SIG-M5 treated with dmso at 0.1 percent for 504 hours (cell line): ENCODE data around the gene CD300LF.

Experiments used
- DNase-seq: peaks from one replicate; lab custom pipeline; 2025; ENCODE audit not compliant: unreplicated experiment; lab: John Stamatoyannopoulos, UW

Gene CD300LF

GRCh38 chr17:74746376-74746775 is 33.7 kb upstream of the CD300LF start:
- DNase-seq = no peak

DNA sequence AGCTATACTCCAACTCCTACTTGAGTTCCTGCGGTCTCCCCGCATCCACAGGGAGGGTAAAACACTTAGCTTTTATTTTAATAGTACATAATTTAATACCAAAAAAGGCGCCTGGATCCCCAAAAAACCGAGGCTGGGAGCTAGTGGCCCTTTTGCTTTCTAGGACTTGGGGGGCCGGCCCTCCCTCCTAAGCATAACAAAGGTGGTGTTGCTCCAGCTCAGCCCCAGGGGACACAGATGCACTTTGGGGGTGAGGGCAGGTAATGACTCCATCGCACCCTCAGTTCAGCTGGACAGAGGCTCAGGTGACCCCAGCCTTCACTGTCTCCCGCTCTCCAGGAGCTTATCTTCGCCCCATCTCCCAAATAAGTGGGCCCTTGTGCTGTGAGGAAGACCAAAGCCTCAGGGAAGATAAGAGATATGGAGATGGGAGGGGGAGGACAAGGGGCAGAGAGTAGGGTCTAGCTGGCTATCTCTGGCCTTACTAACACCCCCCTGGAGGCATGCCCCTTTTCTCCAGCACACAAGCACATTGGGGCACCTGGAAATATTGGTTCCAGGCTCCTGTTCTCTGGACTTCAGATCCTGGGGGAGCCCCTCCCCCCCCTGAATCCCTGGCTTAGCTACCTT is 32.9 kb upstream of the CD300LF start:
- DNase-seq = no peak

- DNase-seq = peak; percentile 28
These were observed 32.2 kb upstream of the CD300LF start for GRCh38 chr17:74744714-74745547.

- no peak for DNase-seq
These were observed 31.6 kb upstream of the CD300LF start for GRCh38 chr17:74744349-74744713.

DNA sequence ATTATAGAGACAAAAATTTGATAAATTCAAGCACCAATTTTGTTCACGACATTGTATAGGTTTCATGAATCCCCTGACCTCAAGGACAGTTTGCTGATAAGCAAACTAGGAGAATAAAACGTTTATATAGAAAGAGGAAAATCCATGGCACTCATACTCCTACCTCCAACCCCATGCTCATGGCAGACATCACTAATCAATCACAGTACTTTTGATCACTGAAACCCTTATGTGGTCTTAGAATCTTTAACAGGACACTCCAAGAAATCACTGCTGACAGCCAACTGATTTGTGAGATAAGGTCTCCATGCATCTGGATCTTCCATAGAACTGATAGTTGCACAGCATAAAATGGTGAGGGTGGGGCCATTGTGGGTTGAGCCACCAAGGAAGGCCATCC is 31.0 kb upstream of the CD300LF start:
- DNase-seq = no peak

GRCh38 chr17:74742978-74743545 is 30.3 kb upstream of the CD300LF start:
- no peak for DNase-seq

DNA sequence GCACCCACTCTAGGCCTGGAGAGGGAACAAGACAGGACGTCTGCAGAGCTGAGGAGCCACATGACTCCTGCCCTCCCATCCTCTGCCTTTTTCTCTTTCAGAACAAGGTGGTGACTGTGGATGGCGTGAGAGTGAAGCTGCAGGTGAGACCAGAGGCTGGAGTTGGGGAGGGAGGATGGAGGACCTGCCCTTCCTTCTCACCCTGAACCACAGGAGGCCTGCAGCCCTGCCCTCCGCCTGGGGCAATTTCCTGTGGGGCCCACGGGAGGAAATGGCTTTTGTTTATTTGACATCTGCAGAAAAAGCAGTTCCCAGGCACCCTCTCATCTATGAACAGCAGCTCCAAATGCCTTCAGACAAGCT is 29.4 kb upstream of the CD300LF start:
- peak; percentile 86 for DNase-seq

- DNase-seq = no peak
These were observed 28.1 kb upstream of the CD300LF start for GRCh38 chr17:74740641-74741387.

DNA sequence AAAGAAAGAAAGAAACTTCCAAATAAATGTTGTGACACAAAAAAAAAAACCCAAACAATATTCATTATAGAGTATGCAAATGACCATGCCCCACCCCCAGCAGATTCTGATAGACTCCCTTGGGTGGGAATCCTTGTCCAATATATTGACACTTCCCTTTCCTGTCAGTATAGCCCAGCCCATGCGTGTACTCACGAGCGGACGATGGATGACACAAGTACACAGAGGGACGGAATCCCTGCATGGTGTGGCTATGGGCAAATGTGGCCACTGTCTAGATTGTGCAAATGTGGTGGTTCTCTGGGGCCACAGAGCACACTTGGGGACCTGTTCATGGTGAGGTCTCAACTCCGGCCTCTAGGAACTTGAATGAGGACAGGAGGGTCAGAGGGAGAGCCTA is 27.4 kb upstream of the CD300LF start:
- DNase-seq = no peak

DNA sequence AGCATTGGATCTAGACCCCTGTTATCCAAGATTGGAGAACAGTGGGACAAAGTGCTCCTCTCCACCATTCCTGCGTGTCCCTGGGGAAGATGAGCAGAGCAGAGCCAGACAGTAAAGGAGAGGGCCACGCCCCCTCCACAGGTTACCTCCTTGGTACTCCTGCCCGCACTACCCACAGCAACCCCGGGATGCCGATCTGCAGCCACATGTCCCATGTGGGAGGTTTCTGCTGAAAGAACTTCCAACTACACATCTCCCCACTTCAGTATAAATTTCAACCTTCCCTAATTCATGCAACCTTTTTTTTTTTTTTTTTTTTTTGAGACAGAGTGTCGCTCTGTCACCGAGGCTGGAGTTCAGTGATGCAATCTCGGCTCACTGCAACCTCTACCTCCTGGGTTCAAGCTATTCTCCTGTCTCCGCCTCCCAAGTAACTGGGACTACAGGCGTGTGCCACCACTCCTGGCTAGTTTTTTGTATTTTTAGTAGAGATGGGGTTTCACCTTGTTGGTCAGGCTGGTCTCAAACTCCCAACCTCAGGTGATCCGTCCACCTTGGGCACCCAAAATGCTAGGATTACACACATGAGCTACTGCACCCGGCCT is 26.6 kb upstream of the CD300LF start:
- peak; percentile 41 for DNase-seq

DNA sequence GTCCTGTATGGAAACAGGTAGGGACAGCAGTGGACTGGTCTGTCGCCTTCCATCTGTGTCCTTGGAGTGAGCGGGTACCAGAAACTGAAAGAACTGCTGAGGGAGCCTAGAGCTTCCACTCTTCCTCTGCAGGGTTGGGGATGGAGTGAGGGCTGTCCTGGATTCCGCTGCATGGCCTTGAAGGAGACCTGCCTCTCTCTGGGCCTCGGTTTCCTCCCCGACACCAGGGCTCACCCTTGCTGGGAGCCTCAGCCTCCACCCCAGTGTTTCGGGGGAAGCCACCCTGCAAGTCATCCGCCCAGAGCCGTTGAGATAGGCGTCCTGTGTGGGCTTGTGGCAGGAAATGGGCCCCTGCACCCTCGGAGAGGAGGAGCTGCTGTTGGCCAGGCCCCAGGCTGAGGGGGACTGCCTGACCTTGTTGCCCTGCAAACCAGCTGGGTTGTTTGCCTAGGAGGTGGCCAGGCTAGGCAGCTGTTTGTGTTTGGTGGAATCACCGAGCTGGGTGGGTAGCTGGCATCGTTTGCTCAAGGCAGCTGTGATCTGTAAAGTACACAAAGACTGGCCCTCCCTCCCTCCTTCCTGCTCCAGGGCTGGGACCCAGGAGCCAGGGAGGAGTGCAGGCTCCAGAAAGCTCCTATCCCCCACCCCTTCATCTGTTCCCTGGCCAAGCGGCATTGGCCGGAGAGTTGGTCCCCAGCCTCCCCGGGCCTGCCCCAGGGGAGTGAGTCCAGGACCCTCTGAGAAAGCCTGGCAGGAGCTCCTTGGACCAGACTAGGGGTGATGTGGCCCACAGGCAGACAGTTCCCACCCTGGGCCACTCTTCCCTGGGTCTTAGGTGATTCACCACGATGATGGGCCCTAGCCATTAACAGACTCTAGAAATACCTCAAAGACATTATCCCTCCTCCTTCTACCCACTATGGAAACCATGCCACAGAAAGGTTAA is 25.6 kb upstream of the CD300LF start:
- peak; percentile 81 for DNase-seq

- peak; percentile 64 for DNase-seq
These were observed 24.8 kb upstream of the CD300LF start for GRCh38 chr17:74737299-74738050.

- peak; percentile 93 for DNase-seq
These were observed 24.0 kb upstream of the CD300LF start, which contains the start of gene RAB37 for GRCh38 chr17:74736513-74737298. RAB37 (plus strand) TSS chr17:74737256; CDS start chr17:74737273, 17 bp downstream.

GRCh38 chr17:74734256-74734655 is 21.5 kb upstream of the CD300LF start:
- no peak for DNase-seq

DNA sequence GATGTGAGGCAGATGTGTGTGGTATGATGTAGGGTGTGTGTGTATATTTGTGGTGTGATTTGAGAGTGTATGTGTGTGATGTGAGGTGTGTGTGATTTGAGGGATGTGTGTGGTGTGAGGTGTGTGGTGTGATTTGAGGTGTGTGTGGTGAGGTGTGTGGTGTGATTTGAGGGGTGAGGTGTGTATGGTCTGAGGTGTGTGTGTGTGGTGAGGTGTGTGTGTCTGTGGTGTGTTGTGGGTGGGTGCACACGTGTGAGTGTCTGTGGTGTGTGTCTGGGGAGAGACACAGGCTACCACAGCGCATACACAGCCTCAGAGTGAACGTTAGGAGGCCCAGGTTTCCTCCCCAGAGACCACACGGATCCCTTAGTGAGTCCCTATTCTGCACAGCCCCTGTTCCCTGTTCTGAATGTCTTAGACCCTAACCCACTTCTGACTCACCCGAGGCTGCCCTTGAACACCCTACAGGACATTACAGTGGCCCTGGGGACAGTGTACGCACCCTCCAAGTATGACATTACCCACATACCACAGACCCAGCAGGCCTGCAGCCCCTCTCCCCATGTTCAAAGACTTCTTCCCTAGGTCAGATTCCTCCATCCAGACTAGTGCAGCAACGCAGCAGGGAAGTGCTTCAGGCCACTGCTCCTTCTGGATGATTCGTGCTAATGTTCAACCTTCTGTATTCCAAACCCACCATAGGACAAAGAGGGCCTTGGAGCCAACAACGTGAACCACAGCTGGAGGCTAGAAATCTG is 20.8 kb upstream of the CD300LF start:
- DNase-seq = no peak

DNA sequence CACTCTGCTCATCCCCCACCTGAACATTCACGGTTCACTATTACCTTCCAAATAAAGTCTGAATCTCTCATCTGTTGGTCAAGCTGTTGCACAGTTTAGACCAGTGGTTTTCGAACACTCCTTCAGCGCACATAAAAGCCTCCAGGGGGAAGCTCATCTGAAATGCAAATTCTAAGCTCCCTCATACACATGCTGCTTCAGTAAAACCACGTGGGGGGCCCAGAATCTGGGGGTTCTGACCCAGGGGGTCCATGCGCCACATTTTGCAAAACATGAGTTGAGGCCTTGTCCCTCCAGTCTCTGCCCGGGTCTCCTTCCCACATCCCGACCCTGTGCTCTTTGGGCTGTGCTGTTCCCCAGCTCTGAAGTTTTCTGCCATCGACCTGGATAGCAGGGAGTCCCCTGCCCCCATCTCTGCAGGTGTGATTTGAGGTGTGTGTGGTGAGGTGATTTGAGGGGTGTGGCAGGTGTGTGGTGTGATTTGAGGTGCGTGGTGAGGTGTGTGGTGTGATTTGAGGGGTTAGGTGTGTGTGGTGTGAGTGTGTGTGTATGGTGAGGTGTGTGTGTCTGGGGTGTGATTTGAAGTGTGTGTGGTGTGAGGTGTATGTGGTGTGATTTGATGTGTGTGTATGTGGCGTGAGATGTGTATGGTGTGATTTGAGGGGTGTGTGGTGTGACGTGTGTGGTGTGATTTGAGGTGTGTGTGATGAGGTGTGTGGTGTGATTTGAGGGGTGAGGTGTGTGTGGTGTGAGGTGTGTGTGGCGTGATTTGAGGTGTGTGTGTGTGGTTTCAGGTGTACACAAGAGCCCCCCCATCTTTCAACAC is 19.5 kb upstream of the CD300LF start:
- no peak for DNase-seq

DNA sequence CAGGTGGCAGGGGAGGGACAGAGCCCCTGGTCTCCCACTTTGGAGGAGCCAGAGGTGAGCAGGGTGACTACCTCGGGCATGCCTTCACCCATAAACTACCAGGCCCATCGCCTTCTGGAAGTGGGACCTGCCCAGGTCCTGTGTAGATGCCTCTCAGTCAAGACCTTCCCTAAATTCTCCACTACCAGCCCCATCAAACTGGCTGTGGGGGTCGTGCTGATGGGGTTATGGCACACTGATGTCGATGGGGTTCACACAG is 18.6 kb upstream of the CD300LF start:
- DNase-seq = no peak
